Skeletal muscle cell (primary cell): ENCODE results near the gene DDX20.
A peak's percentile ranks its signal among the peaks of the same experiment; 100 is the strongest.

Experiments used
- DNase-seq: peaks from one replicate; pipeline ENCODE4 v3.0.0-alpha.2; 2010; ENCODE audit warnings: low read depth
- H3K4me3 ChIP-seq: 2 replicates; pipeline ENCODE4 v1.5.1; 2011; ENCODE audit warnings: low read depth, mild to moderate bottlenecking, control low read depth, low read length, moderate library complexity

Gene DDX20

GRCh38 chr1:111745675-111746613 lies 9.8 kb upstream of the DDX20 start:
- no peak overlapping the region for H3K4me3 ChIP-seq
- no peak for DNase-seq

GRCh38 chr1:111746614-111746999 lies 9.1 kb upstream of the DDX20 start:
- no peak for DNase-seq

GRCh38 chr1:111747282-111747734 lies 8.4 kb upstream of the DDX20 start:
- no peak overlapping the region for H3K4me3 ChIP-seq
- DNase-seq = no peak

More at GRCh38 chr1:111746614-111746999, 9.1 kb upstream of the DDX20 start:
- no peak overlapping the region for H3K4me3 ChIP-seq

- DNase-seq = no peak
- H3K4me3 ChIP-seq = no peak overlapping the region
These were observed 7.8 kb upstream of the DDX20 start for GRCh38 chr1:111747947-111748346.

DNA sequence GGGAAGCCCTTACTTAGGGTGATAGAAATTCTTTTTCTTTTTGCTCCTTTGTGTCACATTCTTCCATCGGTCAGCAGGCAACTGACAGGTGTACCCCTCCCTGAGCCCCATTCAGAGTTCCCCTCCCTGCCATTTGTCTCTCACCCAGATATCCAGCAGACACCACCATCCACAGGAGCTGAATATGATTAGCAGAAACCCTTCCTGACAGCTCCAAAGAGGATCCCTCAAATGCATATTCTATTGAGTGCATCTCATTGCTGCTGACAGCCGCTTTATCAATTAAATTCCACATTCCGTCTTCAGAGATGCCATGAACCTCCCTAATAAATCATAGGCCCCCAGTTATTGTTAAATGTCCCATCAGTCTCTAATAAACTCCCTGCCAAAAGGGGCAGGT lies 6.1 kb upstream of the DDX20 start:
- no peak overlapping the region for H3K4me3 ChIP-seq
- no peak for DNase-seq

DNA sequence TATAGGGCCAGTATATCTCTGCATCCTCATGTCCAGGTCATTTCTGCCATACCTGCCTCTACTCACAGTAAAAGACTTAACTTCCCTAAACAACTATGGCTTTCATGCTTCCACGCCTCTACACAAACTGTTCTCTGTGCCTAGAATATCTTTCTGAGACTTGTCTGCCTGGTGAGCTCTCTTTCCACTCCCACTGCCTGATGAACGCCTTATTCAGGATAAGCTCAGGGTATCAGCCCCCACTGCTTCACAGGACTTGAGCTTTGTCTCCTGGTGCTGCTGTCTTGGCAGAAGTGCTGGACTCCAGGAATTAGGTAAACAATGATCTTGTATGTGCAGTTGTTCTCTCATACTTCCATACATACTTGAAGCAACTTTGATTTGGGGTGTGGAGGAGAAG lies 4.8 kb upstream of the DDX20 start:
- no peak for DNase-seq
- no peak overlapping the region for H3K4me3 ChIP-seq

DNA sequence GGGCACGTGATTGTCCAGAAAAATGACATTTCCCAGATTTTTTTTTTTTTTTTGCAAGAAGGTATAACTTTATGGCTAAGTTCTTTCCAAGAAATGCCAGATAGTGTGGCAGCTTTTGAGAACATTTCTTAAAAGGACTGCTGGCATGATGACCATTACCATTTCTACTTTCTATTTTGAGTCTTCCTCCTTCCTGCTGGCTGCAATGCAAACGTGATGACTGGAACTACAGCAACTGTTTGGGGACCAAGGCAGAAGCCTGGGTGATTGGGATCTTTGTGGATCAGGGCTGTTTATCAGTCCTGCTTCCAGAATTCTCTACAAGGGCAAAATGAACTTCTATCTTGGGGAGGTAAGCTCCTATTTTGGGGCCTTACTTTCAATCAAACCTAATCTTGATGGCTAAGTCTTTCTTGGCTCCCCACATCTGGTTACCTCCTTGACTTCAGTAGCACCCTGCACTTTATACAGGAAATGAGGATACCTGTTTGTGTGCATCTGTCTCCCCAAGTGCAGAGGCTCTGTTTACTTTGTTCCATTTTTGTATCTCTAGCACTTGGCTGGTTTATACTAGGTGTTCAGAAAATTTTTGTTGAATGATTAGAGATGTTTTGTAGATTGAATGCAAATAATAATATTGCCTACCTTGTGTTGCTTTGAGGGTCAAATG lies 3.7 kb upstream of the DDX20 start:
- no peak for DNase-seq
- no peak overlapping the region for H3K4me3 ChIP-seq

DNA sequence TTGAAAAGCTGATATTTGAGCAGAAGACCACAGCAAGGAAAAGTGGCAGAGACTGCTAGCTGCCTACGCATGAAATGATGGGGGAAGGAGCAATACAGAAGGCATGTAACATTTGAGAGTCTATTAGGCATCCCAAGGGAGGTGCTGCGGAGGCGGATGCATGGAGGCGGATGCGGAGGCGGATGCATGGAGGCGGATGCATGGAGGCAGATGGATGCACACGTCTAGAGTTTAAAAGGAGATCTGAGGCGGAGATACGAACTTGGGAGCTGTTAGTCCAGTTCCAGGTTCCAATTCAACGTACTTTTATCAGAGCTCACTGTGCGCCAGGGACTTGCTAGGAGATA lies 744 bp upstream of the DDX20 start:
- peak overlapping the region; percentile 85 for H3K4me3 ChIP-seq
- DNase-seq = no peak

DNA sequence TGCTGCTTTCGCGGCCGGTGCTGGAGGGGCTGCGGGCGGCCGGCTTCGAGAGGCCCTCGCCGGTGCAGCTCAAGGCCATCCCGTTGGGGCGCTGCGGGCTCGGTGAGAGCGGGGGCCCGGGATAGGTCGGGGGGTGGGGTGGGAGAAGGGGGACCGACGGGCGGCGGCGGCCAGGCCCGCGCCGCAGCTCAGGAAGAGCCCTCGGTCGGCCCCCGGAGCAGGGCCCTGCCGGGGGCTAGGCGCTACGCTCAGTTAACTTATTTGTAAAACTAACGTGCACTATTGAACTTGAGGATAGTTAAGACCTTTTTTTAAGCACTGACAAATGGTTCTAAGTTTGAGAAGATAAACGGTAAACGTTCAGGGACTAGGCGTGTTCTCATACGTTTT lies 418 bp downstream of the DDX20 start:
- DNase-seq = no peak
- H3K4me3 ChIP-seq = peak overlapping the region; percentile 85

- no peak overlapping the region for H3K4me3 ChIP-seq
- no peak for DNase-seq
These were observed 2.7 kb downstream of the DDX20 start for GRCh38 chr1:111758373-111758772.

GRCh38 chr1:111761717-111762116 lies 6.0 kb downstream of the DDX20 start:
- DNase-seq = no peak

GRCh38 chr1:111762332-111762731 lies 6.6 kb downstream of the DDX20 start:
- no peak for DNase-seq
- H3K4me3 ChIP-seq = no peak overlapping the region

More at GRCh38 chr1:111761717-111762116, 6.0 kb downstream of the DDX20 start:
- no peak overlapping the region for H3K4me3 ChIP-seq

GRCh38 chr1:111768023-111768422 lies 12.3 kb downstream of the DDX20 start:
- no peak overlapping the region for H3K4me3 ChIP-seq
- DNase-seq = no peak

DNA sequence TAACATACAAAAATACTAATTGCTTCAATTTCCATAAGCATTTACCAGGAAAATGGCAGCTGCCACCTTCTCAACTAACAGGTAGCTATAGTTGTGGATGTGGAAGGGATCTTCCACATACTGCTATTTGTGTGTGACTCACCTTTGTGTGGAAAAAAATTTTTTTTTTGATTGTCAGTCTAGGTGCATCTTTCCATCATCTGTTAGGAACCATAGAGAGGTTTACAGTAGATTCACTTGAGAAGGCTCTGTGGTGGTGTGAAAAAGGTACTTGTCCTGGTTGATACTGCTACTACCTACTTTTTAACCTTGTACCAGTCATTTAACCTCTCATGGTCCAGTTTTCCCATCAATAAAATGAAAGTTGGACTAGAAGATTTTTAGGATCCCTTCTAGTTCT lies 12.9 kb downstream of the DDX20 start:
- no peak for DNase-seq
- H3K4me3 ChIP-seq = no peak overlapping the region

- H3K4me3 ChIP-seq = no peak overlapping the region
- peak; percentile 32 for DNase-seq
These were observed 13.9 kb downstream of the DDX20 start for GRCh38 chr1:111769517-111770146.

GRCh38 chr1:111770916-111771315 lies 15.2 kb downstream of the DDX20 start:
- DNase-seq = no peak
- no peak overlapping the region for H3K4me3 ChIP-seq

GRCh38 chr1:111775966-111776365 lies 20.3 kb downstream of the DDX20 start:
- H3K4me3 ChIP-seq = no peak overlapping the region
- DNase-seq = no peak

DNA sequence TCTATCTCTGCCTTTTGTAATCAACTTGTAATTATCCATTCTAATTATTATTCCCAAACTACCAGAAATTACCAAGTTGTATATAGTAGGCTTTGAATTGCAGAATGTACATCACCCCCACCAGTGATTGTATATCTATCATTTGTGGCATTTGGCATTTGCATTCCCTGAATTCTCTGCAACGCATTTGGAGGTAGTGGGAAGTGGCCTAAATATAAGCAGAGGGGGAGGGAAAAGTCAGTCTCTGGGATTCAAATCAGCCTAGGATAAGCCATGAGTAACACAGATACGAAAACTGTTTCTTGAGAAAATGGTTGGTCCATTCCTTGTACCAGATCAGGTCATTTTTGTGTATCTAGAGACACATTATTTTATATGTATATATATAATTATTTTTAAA lies 20.7 kb downstream of the DDX20 start:
- no peak overlapping the region for H3K4me3 ChIP-seq
- no peak for DNase-seq

- no peak for DNase-seq
These were observed 21.2 kb downstream of the DDX20 start for GRCh38 chr1:111776861-111777260.

GRCh38 chr1:111777301-111777700 lies 21.6 kb downstream of the DDX20 start:
- no peak for DNase-seq
- no peak overlapping the region for H3K4me3 ChIP-seq

More at GRCh38 chr1:111776861-111777260, 21.2 kb downstream of the DDX20 start:
- no peak overlapping the region for H3K4me3 ChIP-seq
